SU-DHL-6 (cell line): ENCODE results near the gene CTSG.

Experiments used
- H2AFZ ChIP-seq: fragments of 200-600 bp; sonication (generic); 2 replicates; pipeline ENCODE4 v1.6.1; 2014; ENCODE audit warnings: low read depth, mild to moderate bottlenecking, moderate library complexity, mixed read lengths, antibody characterized with exemption, low read length; ENCODE audit not compliant: severe bottlenecking
- H3F3A ChIP-seq: fragments of 200-600 bp; shearing (Covaris generic); 2 replicates; pipeline ENCODE4 v1.6.0; 2016; ENCODE audit warnings: antibody characterized with exemption, mild to moderate bottlenecking; ENCODE audit not compliant: insufficient read depth
- H3K27ac ChIP-seq: fragments of 200-600 bp; sonication (generic); 2 replicates; pipeline ENCODE4 v1.5.1; 2016; ENCODE audit warnings: low read depth, mild to moderate bottlenecking, low read length, moderate library complexity, mixed read lengths
- H3K27me3 ChIP-seq: fragments of 200-600 bp; sonication (generic), shearing (Covaris generic); 2 replicates; pipeline ENCODE4 v1.6.0; 2014; ENCODE audit warnings: mild to moderate bottlenecking, low read length
- H3K36me3 ChIP-seq: fragments of 200-600 bp; sonication (generic); 2 replicates; pipeline ENCODE4 v1.6.1; 2014; ENCODE audit warnings: mild to moderate bottlenecking, low read length, mixed read lengths
- H3K4me2 ChIP-seq: fragments of 300-600, 200-600 bp; shearing (Covaris generic), sonication (generic); 2 replicates; pipeline ENCODE4 v1.6.0; 2014; ENCODE audit warnings: low read length, low read depth, mild to moderate bottlenecking; ENCODE audit not compliant: poor library complexity, severe bottlenecking
- H3K4me3 ChIP-seq: fragments of 200-600 bp; sonication (generic); 2 replicates; pipeline ENCODE4 v1.5.1; 2014; ENCODE audit warnings: antibody characterized with exemption, low read length, mild to moderate bottlenecking, mixed read lengths; ENCODE audit not compliant: insufficient read depth, poor library complexity, severe bottlenecking
- H3K79me2 ChIP-seq: fragments of 200-600 bp; sonication (generic); 2 replicates; pipeline ENCODE4 v1.6.1; 2014; ENCODE audit warnings: mild to moderate bottlenecking, low read length, moderate library complexity; ENCODE audit not compliant: insufficient read depth
- H3K9ac ChIP-seq: fragments of 200-600 bp; sonication (generic); 2 replicates; pipeline ENCODE4 v1.7.0; 2014; ENCODE audit warnings: mild to moderate bottlenecking, low read length
- H3K9me2 ChIP-seq: fragments of 200-600 bp; sonication (generic); replicated peaks from 2 replicates; pipeline ENCODE4 v1.6.1; 2014; ENCODE audit warnings: low read length; ENCODE audit not compliant: insufficient read depth
- H3K9me3 ChIP-seq: fragments of 200-600 bp; sonication (generic); 2 replicates; pipeline ENCODE4 v1.6.1; 2014; ENCODE audit warnings: low read length, mixed read lengths; ENCODE audit not compliant: insufficient read depth
- H4K20me1 ChIP-seq: fragments of 200-600 bp; sonication (generic); 2 replicates; pipeline ENCODE4 v1.6.1; 2014; ENCODE audit warnings: low read depth, mild to moderate bottlenecking, antibody characterized with exemption, low read length, moderate library complexity, mixed read lengths
- CTCF ChIP-seq: fragments of 200-600 bp; sonication (generic); IDR thresholded peaks from one replicate; pipeline ENCODE4 v1.5.1; 2017; ENCODE audit warnings: antibody characterized with exemption, mild to moderate bottlenecking, low read length, moderate library complexity; ENCODE audit not compliant: insufficient read depth, poor library complexity, severe bottlenecking
- EZH2phosphoT487 ChIP-seq: fragments of 200-600 bp; sonication (generic), shearing (Covaris generic); conservative IDR thresholded peaks from 2 replicates; pipeline ENCODE4 v1.6.1; 2018; ENCODE audit warnings: mild to moderate bottlenecking, antibody characterized with exemption, low read length, moderate library complexity, mixed read lengths

CTSG gene

GRCh38 chr14:24576182-24576581, at the start of gene CTSG:
CTSG (minus strand) TSS chr14:24576250; CDS start chr14:24576223, 27 bp downstream.
- TF ChIP-seq EZH2phosphoT487, result no peak
- no peak for TF ChIP-seq CTCF

GRCh38 chr14:24613747-24614146, 37.7 kb upstream of the CTSG start:
- no peak overlapping the region for H3K4me2 ChIP-seq
- no peaks in the 10 kb centered on the region for H3K79me2 ChIP-seq
- H3K27me3 ChIP-seq, result no peaks in the 10 kb centered on the region
- no peak overlapping the region for H3K27ac ChIP-seq
- H3K36me3 ChIP-seq, result no peaks in the 10 kb centered on the region
- no peaks in the 10 kb centered on the region for H3F3A ChIP-seq
- H3K9me3 ChIP-seq, result no peaks in the 10 kb centered on the region
- TF ChIP-seq CTCF, result no peak
- no peak for TF ChIP-seq EZH2phosphoT487
- no peaks in the 10 kb centered on the region for H4K20me1 ChIP-seq
- no peak overlapping the region for H3K4me3 ChIP-seq
- H3K9me2 ChIP-seq, result no peaks in the 10 kb centered on the region
- no peak overlapping the region for H2AFZ ChIP-seq
- no peak overlapping the region for H3K9ac ChIP-seq

More at GRCh38 chr14:24576182-24576581, at the start of gene CTSG:
- no peaks in the 10 kb centered on the region for H3K27me3 ChIP-seq
- no peaks in the 10 kb centered on the region for H4K20me1 ChIP-seq
- H3K36me3 ChIP-seq, result no peaks in the 10 kb centered on the region
- H3K9me3 ChIP-seq, result no peaks in the 10 kb centered on the region
- H3K9ac ChIP-seq, result no peak within 1 kb of the TSS
- no peaks in the 10 kb centered on the region for H3K79me2 ChIP-seq
- no peak within 1 kb of the TSS for H3K4me3 ChIP-seq
- no peak within 1 kb of the TSS for H3K27ac ChIP-seq
- no peaks in the 10 kb centered on the region for H3K9me2 ChIP-seq
- no peak within 1 kb of the TSS for H2AFZ ChIP-seq
- no peaks in the 10 kb centered on the region for H3F3A ChIP-seq
- no peak within 1 kb of the TSS for H3K4me2 ChIP-seq

GRCh38 chr14:24613241-24613640, 37.2 kb upstream of the CTSG start:
- no peaks in the 10 kb centered on the region for H3K9me2 ChIP-seq
- no peaks in the 10 kb centered on the region for H3K27me3 ChIP-seq
- no peaks in the 10 kb centered on the region for H3K79me2 ChIP-seq
- H3K9ac ChIP-seq, result no peak overlapping the region
- no peak overlapping the region for H2AFZ ChIP-seq
- H3K4me2 ChIP-seq, result no peak overlapping the region
- H3K27ac ChIP-seq, result no peak overlapping the region
- TF ChIP-seq CTCF (no peak), EZH2phosphoT487 (no peak)
- no peaks in the 10 kb centered on the region for H3K9me3 ChIP-seq
- no peaks in the 10 kb centered on the region for H3F3A ChIP-seq
- no peaks in the 10 kb centered on the region for H3K36me3 ChIP-seq
- no peaks in the 10 kb centered on the region for H4K20me1 ChIP-seq
- no peak overlapping the region for H3K4me3 ChIP-seq
